Loucy (cell line): Measurements from ENCODE around the gene RFT1.

Source experiments
- H2AFZ ChIP-seq: fragments of 200-600 bp; sonication (generic); 2 replicates; pipeline ENCODE4 v1.6.0; 2016; ENCODE audit warnings: antibody characterized with exemption, mild to moderate bottlenecking, low read length, moderate library complexity
- H3F3A ChIP-seq: fragments of 200-600 bp; 2 replicates; pipeline ENCODE4 v1.6.0; 2016; ENCODE audit warnings: antibody characterized with exemption, low read depth, mild to moderate bottlenecking
- H3K27me3 ChIP-seq: fragments of 200-600 bp; sonication (generic); 2 replicates; pipeline ENCODE4 v1.6.1; 2014; ENCODE audit warnings: low read length, mild to moderate bottlenecking; ENCODE audit not compliant: insufficient read depth, poor library complexity, severe bottlenecking
- H3K36me3 ChIP-seq: fragments of 200-600 bp; sonication (generic); 2 replicates; pipeline ENCODE4 v1.6.1; 2016; ENCODE audit warnings: low read length; ENCODE audit not compliant: insufficient read depth
- H3K4me1 ChIP-seq: fragments of 200-600 bp; sonication (generic); 2 replicates; pipeline ENCODE4 v1.5.1; 2014; ENCODE audit warnings: low read length, mild to moderate bottlenecking; ENCODE audit not compliant: insufficient read depth, poor library complexity, severe bottlenecking
- H3K4me2 ChIP-seq: fragments of 200-600 bp; sonication (generic); 2 replicates; pipeline ENCODE4 v1.6.0; 2014; ENCODE audit warnings: antibody characterized with exemption, low read length, low read depth, mild to moderate bottlenecking; ENCODE audit not compliant: poor library complexity, severe bottlenecking
- H3K4me3 ChIP-seq: fragments of 200-600 bp; sonication (generic); 2 replicates; pipeline ENCODE4 v1.5.1; 2014; ENCODE audit warnings: low read length, mild to moderate bottlenecking, mixed read lengths; ENCODE audit not compliant: poor library complexity, severe bottlenecking
- H3K79me2 ChIP-seq: fragments of 200-600 bp; sonication (generic); 2 replicates; pipeline ENCODE4 v1.6.1; 2014; ENCODE audit warnings: low read length; ENCODE audit not compliant: insufficient read depth
- H3K9ac ChIP-seq: fragments of 200-600 bp; sonication (generic); 2 replicates; pipeline ENCODE4 v1.6.0; 2014; ENCODE audit warnings: mild to moderate bottlenecking, low read depth, low read length, moderate library complexity; ENCODE audit not compliant: poor library complexity, severe bottlenecking
- H3K9me2 ChIP-seq: fragments of 200-600 bp; sonication (generic); replicated peaks from 2 replicates; pipeline ENCODE4 v1.6.1; 2016; ENCODE audit warnings: low read depth, low read length, mixed read lengths
- H3K9me3 ChIP-seq: fragments of 200-600 bp; sonication (generic); 2 replicates; pipeline ENCODE4 v1.6.1; 2014; ENCODE audit warnings: mild to moderate bottlenecking, antibody characterized with exemption, low read length, low read depth; ENCODE audit not compliant: insufficient read depth
- H4K20me1 ChIP-seq: fragments of 200-600 bp; sonication (generic); 2 replicates; pipeline ENCODE4 v1.6.0; 2014; ENCODE audit warnings: antibody characterized with exemption, low read length, mild to moderate bottlenecking; ENCODE audit not compliant: insufficient read depth, poor library complexity, severe bottlenecking
- EZH2phosphoT487 ChIP-seq: fragments of 200-600 bp; IDR thresholded peaks from 2 replicates; pipeline ENCODE4 v1.6.1; 2018; ENCODE audit warnings: antibody characterized with exemption, mild to moderate bottlenecking, moderate library complexity, borderline replicate concordance
- TF ChIP-seq, protein P1 (sequence below): fragments of 200-600 bp; sonication (generic); conservative IDR thresholded peaks from 2 replicates; pipeline ENCODE4 v1.5.1; 2014; ENCODE audit warnings: mild to moderate bottlenecking, antibody characterized with exemption, low read length

RFT1 gene

DNA sequence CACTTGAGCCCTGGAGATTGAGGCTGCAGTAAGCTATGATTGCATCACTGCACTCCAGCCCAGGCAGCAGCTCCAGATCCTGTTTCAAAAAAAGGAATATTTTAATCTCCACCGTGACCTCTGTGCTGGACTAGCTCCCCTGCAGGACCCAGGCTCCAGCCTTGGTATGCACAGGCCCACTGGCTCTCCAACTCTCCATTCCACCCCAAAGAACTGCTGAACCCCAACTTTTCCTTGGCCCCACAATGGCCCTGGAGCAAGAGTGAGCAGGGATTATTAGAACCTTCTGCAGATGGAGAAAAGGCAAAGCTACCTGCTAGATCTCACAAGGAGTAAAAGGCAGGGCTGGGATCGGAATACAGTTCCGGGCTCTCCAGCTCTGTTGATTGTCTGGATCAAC, 51.6 kb downstream of the RFT1 start:
- TF ChIP-seq, protein P1, sequence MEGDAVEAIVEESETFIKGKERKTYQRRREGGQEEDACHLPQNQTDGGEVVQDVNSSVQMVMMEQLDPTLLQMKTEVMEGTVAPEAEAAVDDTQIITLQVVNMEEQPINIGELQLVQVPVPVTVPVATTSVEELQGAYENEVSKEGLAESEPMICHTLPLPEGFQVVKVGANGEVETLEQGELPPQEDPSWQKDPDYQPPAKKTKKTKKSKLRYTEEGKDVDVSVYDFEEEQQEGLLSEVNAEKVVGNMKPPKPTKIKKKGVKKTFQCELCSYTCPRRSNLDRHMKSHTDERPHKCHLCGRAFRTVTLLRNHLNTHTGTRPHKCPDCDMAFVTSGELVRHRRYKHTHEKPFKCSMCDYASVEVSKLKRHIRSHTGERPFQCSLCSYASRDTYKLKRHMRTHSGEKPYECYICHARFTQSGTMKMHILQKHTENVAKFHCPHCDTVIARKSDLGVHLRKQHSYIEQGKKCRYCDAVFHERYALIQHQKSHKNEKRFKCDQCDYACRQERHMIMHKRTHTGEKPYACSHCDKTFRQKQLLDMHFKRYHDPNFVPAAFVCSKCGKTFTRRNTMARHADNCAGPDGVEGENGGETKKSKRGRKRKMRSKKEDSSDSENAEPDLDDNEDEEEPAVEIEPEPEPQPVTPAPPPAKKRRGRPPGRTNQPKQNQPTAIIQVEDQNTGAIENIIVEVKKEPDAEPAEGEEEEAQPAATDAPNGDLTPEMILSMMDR: no peak
- no peak for TF ChIP-seq EZH2phosphoT487
- H3K9me3 ChIP-seq: no peaks in the 10 kb centered on the region
- no peaks in the 10 kb centered on the region for H3K27me3 ChIP-seq
- H3K9ac ChIP-seq: no peak overlapping the region
- no peaks in the 10 kb centered on the region for H4K20me1 ChIP-seq
- H3K4me1 ChIP-seq: no peaks in the 10 kb centered on the region
- H3K9me2 ChIP-seq: no peaks in the 10 kb centered on the region
- no peaks in the 10 kb centered on the region for H3K36me3 ChIP-seq
- H2AFZ ChIP-seq: no peak overlapping the region
- H3K4me3 ChIP-seq: no peak overlapping the region
- H3K79me2 ChIP-seq: no peaks in the 10 kb centered on the region
- H3F3A ChIP-seq: no peaks in the 10 kb centered on the region
- no peak overlapping the region for H3K4me2 ChIP-seq

DNA sequence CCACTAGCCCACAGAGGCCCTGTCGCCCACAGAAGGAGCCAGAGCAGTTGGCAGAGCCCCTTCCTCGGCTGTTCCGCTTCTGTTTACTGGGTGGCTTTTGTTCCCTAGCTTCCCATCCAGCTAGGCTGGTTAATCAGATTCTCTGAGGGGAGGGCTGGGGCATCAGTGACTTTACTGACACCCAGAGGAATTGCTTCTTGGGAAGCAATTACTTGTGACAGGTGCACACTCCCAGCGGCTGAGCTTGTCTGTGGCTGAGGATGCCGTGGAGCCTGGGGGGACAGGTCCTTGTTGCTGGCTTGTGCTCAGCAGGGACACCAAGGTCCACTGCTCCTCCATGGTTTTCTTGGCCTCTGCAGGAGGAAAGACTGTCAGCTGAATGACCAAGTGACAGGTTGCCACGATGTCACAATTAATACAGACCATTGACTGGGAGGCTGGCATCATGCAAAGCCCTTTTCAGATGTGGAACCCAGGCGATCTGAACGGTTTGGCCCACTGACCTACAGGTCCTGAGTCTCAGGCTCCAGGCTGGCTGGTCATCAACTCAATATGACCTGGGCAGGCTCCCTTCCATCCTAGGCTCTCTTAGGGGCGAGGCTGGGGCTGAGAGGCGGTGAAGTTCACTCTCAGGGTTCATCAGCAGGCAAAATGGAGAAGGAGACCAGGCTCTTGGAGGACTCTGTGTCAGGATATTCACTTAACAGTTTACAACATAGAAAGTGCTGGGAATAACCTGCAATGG, 52.6 kb downstream of the RFT1 start:
- Histone ChIP-seq H3K27me3 (no peaks in the 10 kb centered on the region), H3K4me2 (no peak overlapping the region), H3F3A (no peaks in the 10 kb centered on the region), H4K20me1 (no peaks in the 10 kb centered on the region), H3K9ac (no peak overlapping the region), H3K9me2 (no peaks in the 10 kb centered on the region), H2AFZ (no peak overlapping the region), H3K4me3 (no peak overlapping the region), H3K36me3 (no peaks in the 10 kb centered on the region), H3K9me3 (no peaks in the 10 kb centered on the region), H3K4me1 (no peaks in the 10 kb centered on the region), H3K79me2 (no peaks in the 10 kb centered on the region)
- no peak for TF ChIP-seq EZH2phosphoT487

DNA sequence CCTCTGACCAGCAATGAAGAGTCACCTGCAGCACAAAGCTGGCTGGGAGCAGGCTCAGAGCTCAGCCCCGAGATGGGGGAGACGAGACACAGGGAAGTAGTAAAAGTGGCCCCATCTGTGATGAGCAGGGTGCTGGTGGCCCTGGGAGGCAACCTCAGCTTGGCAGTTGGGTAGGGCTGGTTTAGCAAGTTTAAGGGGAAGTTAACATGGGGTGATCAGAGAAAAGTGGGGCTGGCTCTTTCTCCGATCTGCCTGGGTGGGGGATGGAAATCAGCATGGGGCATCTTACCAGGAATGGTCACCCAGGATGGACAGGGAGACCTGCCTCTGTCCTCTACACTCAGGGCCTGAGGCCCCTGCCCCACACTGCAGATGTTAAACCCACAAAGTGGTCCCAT, 54.5 kb downstream of the RFT1 start:
- H3K9me2 ChIP-seq: no peaks in the 10 kb centered on the region
- no peak overlapping the region for H3K4me2 ChIP-seq
- no peaks in the 10 kb centered on the region for H3K79me2 ChIP-seq
- no peaks in the 10 kb centered on the region for H3K36me3 ChIP-seq
- no peaks in the 10 kb centered on the region for H3K27me3 ChIP-seq
- H2AFZ ChIP-seq: no peak overlapping the region
- no peaks in the 10 kb centered on the region for H3K9me3 ChIP-seq
- H3F3A ChIP-seq: no peaks in the 10 kb centered on the region
- no peaks in the 10 kb centered on the region for H4K20me1 ChIP-seq
- H3K9ac ChIP-seq: no peak overlapping the region
- peaks cover 10% of the 10 kb centered on the region for H3K4me1 ChIP-seq
- H3K4me3 ChIP-seq: no peak overlapping the region
- TF ChIP-seq, protein P1: no peak
- no peak for TF ChIP-seq EZH2phosphoT487
